ENCODE data around the gene CAMTA1. TPM values are rescaled to one million over a fixed set of nuclear protein-coding genes. Genes with fewer than 3 reads are reported as not detected.

The CAMTA1 gene
- total and polyA plus RNA-seq, 4 donors: 18.0 to 93.5 (median 35.8) TPM

- DNase-seq (ENCODE audit: low spot score): no peak
- no peaks in the 10 kb centered on the region for H3K27me3 ChIP-seq (ENCODE audit: control insufficient read depth in 4 of 4, insufficient read depth in 4 of 4, low read length in 3 of 4)
- H3K36me3 ChIP-seq (ENCODE audit: control insufficient read depth in 4 of 4, insufficient read depth in 3 of 4, low read depth in 1 of 4, low read length in 3 of 4): no peaks in the 10 kb centered on the region
- TF ChIP-seq TAF1 (conservative IDR thresholded peaks at IDR 0.05): no peak
- TF ChIP-seq RXRA (IDR thresholded peaks at IDR 0.05): peak in 1 of 2 donors; percentile 10
- TF ChIP-seq ZBTB33 (IDR thresholded peaks at IDR 0.05): no peak
- no peak for TF ChIP-seq HNF4A (conservative IDR thresholded peaks at IDR 0.05)
- no peak for TF ChIP-seq RAD21 (IDR thresholded peaks at IDR 0.05)
- TF ChIP-seq NR2F2 (IDR thresholded peaks at IDR 0.05): no peak
- H3K4me1 ChIP-seq (ENCODE audit: control insufficient read depth in 4 of 4, insufficient read depth in 4 of 4, low read length in 3 of 4): peaks cover 9 to 16% (median 14%) of the 10 kb centered on the region in 4 donors
- H3K9ac ChIP-seq (ENCODE audit: low read depth in 1 of 2, low read length in 2 of 2): no peak overlapping the region
- peaks cover 0 to 3% (median 0%) of the 10 kb centered on the region in 4 donors for H3K9me3 ChIP-seq (ENCODE audit: control insufficient read depth in 4 of 4, low read length in 3 of 4)
- 47% methylated on average over 7 of the region's 7 CpGs for WGBS
- no peak overlapping the region for H3K27ac ChIP-seq (ENCODE audit: low read depth in 1 of 2, low read length in 2 of 2)
- H3K4me3 ChIP-seq (ENCODE audit: low read depth in 1 of 3, low read length in 3 of 3): no peak overlapping the region
These were observed 320.0 kb downstream of the CAMTA1 start for GRCh38 chr1:7105269-7105668.

- 91% methylated on average over 15 of the region's 15 CpGs for whole genome bisulfite sequencing
- no peak for DNase-seq (ENCODE audit: low spot score)
- no peak overlapping the region for H3K9ac ChIP-seq (ENCODE audit: low read depth in 1 of 2, low read length in 2 of 2)
- no peaks in the 10 kb centered on the region for H3K36me3 ChIP-seq (ENCODE audit: control insufficient read depth in 4 of 4, insufficient read depth in 3 of 4, low read depth in 1 of 4, low read length in 3 of 4)
- peaks cover 9 to 15% (median 13%) of the 10 kb centered on the region in 4 donors for H3K4me1 ChIP-seq (ENCODE audit: control insufficient read depth in 4 of 4, insufficient read depth in 4 of 4, low read length in 3 of 4)
- no peak overlapping the region for H3K4me3 ChIP-seq (ENCODE audit: low read depth in 1 of 3, low read length in 3 of 3)
- H3K27ac ChIP-seq (ENCODE audit: low read depth in 1 of 2, low read length in 2 of 2): no peak overlapping the region
- H3K27me3 ChIP-seq (ENCODE audit: control insufficient read depth in 4 of 4, insufficient read depth in 4 of 4, low read length in 3 of 4): no peaks in the 10 kb centered on the region
- no peak for TF ChIP-seq HNF4A (conservative IDR thresholded peaks at IDR 0.05)
- no peak for TF ChIP-seq HNF4G (IDR thresholded peaks at IDR 0.05)
- TF ChIP-seq, protein P1, sequence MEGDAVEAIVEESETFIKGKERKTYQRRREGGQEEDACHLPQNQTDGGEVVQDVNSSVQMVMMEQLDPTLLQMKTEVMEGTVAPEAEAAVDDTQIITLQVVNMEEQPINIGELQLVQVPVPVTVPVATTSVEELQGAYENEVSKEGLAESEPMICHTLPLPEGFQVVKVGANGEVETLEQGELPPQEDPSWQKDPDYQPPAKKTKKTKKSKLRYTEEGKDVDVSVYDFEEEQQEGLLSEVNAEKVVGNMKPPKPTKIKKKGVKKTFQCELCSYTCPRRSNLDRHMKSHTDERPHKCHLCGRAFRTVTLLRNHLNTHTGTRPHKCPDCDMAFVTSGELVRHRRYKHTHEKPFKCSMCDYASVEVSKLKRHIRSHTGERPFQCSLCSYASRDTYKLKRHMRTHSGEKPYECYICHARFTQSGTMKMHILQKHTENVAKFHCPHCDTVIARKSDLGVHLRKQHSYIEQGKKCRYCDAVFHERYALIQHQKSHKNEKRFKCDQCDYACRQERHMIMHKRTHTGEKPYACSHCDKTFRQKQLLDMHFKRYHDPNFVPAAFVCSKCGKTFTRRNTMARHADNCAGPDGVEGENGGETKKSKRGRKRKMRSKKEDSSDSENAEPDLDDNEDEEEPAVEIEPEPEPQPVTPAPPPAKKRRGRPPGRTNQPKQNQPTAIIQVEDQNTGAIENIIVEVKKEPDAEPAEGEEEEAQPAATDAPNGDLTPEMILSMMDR (IDR thresholded peaks at IDR 0.05; ENCODE audit: low read depth, low read length, missing input control): no peak
- TF ChIP-seq RXRA (IDR thresholded peaks at IDR 0.05): no peak
- TF ChIP-seq, protein P2, sequence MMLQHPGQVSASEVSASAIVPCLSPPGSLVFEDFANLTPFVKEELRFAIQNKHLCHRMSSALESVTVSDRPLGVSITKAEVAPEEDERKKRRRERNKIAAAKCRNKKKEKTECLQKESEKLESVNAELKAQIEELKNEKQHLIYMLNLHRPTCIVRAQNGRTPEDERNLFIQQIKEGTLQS (IDR thresholded peaks at IDR 0.05): no peak
- TF ChIP-seq GABPA (IDR thresholded peaks at IDR 0.05 in 1 of 2, conservative IDR thresholded peaks at IDR 0.05 in 1 of 2): no peak
- TF ChIP-seq RAD21 (IDR thresholded peaks at IDR 0.05): no peak
- TF ChIP-seq FOXA1 (IDR thresholded peaks at IDR 0.05): no peak
- TF ChIP-seq FOXA2 (IDR thresholded peaks at IDR 0.05): no peak
- TF ChIP-seq EGR1 (IDR thresholded peaks at IDR 0.05; ENCODE audit: low read depth in 2 of 2): no peak
- TF ChIP-seq ZBTB33 (IDR thresholded peaks at IDR 0.05): no peak
- no peak for TF ChIP-seq MAX (IDR thresholded peaks at IDR 0.05)
- TF ChIP-seq YY1 (IDR thresholded peaks at IDR 0.05): no peak
- TF ChIP-seq JUND (IDR thresholded peaks at IDR 0.05): no peak
- TF ChIP-seq REST (IDR thresholded peaks at IDR 0.05): no peak
- no peak for TF ChIP-seq TAF1 (conservative IDR thresholded peaks at IDR 0.05)
- TF ChIP-seq NR2F2 (IDR thresholded peaks at IDR 0.05): no peak
- no peak for TF ChIP-seq SP1 (IDR thresholded peaks at IDR 0.05)
- peaks cover 0 to 3% (median 0%) of the 10 kb centered on the region in 4 donors for H3K9me3 ChIP-seq (ENCODE audit: control insufficient read depth in 4 of 4, low read length in 3 of 4)
These were observed 321.3 kb downstream of the CAMTA1 start for GRCh38 chr1:7106442-7107108.

Measured in liver (tissue), 9 donors.